IMR-90 (cell line): ENCODE results near the gene PARD3. TPM values are rescaled to one million over a fixed set of nuclear protein-coding genes. Genes with fewer than 3 reads are reported as not detected.

Experiments used
- ATAC-seq: fragments of 200-7000 bp; cut with Tn5 transposase; 2 replicates; pipeline ENCODE4 v1.9.1; 2020; ENCODE audit warnings: low read depth, mild to moderate bottlenecking, moderate library complexity
- BruUV-seq: library from RNA; stranded (reverse); fragments of 400-500 nt; replicated peaks from 2 replicates; lab custom pipeline; 2021; lab: Mats Ljungman, UMichigan
- CTCF ChIA-PET: fragments of 300-600 bp; formaldehyde crosslinking; extraction: SDS; loops from one replicate; lab custom pipeline; 2021; ENCODE audit warnings: antibody characterized with exemption; lab: Yijun Ruan, JAX
- POLR2A ChIA-PET: fragments of 300-600 bp; sonication (Branson Sonifier 250); formaldehyde crosslinking; loops from one replicate; lab custom pipeline; 2022; ENCODE audit warnings: antibody characterized with exemption; ENCODE audit not compliant: unreplicated experiment; lab: Charles Lee
- DNase-seq: peaks from one replicate; pipeline ENCODE4 v3.0.0; 2013
- H2AFZ ChIP-seq: replicated peaks from 2 replicates; pipeline ENCODE3; 2013; ENCODE audit warnings: low read length, mild to moderate bottlenecking; ENCODE audit not compliant: poor library complexity
- H2AK5ac ChIP-seq: 2 replicates; pipeline ENCODE4 v1.6.1; 2013; ENCODE audit warnings: low read depth, low read length, inconsistent platforms
- H2AK9ac ChIP-seq: replicated peaks from 2 replicates; pipeline ENCODE3; 2013; ENCODE audit warnings: mild to moderate bottlenecking, low read depth, low read length, moderate library complexity; ENCODE audit not compliant: poor library complexity
- H2BK120ac ChIP-seq: 2 replicates; pipeline ENCODE4 v1.6.1; 2013; ENCODE audit warnings: low read depth, low read length, inconsistent platforms
- H2BK15ac ChIP-seq: 3 replicates; pipeline ENCODE4 v1.6.1; 2013; ENCODE audit warnings: low read depth, low read length, inconsistent platforms
- H2BK20ac ChIP-seq: 2 replicates; pipeline ENCODE4 v1.6.1; 2013; ENCODE audit warnings: low read depth, mild to moderate bottlenecking, inconsistent platforms, low read length, moderate library complexity
- H2BK5ac ChIP-seq: 2 replicates; pipeline ENCODE4 v1.6.1; 2013; ENCODE audit warnings: mild to moderate bottlenecking, low read depth, low read length, inconsistent platforms; ENCODE audit not compliant: poor library complexity, severe bottlenecking
- H3K14ac ChIP-seq: replicated peaks from 2 replicates; pipeline ENCODE4 v1.6.1; 2013; ENCODE audit warnings: low read depth, low read length, inconsistent platforms
- H3K18ac ChIP-seq: 2 replicates; pipeline ENCODE4 v1.6.1; 2013; ENCODE audit warnings: low read depth, low read length, control low read depth
- H3K23ac ChIP-seq: 2 replicates; pipeline ENCODE4 v1.6.1; 2013; ENCODE audit warnings: low read depth, low read length, inconsistent platforms
- H3K27ac ChIP-seq: 2 replicates; pipeline ENCODE4 v1.5.1; 2013; ENCODE audit warnings: mild to moderate bottlenecking, control low read depth, low read length; ENCODE audit not compliant: insufficient read depth
- H3K27me3 ChIP-seq: 2 replicates; pipeline ENCODE4 v1.6.1; 2013; ENCODE audit warnings: low read length; ENCODE audit not compliant: control insufficient read depth, insufficient read depth
- H3K36me3 ChIP-seq: 2 replicates; pipeline ENCODE4 v1.6.1; 2013; ENCODE audit warnings: low read length, mixed read lengths; ENCODE audit not compliant: control insufficient read depth, insufficient read depth
- H3K4ac ChIP-seq: 2 replicates; pipeline ENCODE4 v1.6.1; 2013; ENCODE audit warnings: low read depth, low read length, inconsistent platforms
- H3K4me1 ChIP-seq: 2 replicates; pipeline ENCODE4 v1.6.1; 2013; ENCODE audit warnings: low read length, mixed read lengths; ENCODE audit not compliant: control insufficient read depth, insufficient read depth
- H3K4me2 ChIP-seq: 2 replicates; pipeline ENCODE4 v1.6.1; 2013; ENCODE audit warnings: low read depth, mild to moderate bottlenecking, control low read depth, low read length, moderate library complexity
- H3K4me3 ChIP-seq: 2 replicates; pipeline ENCODE4 v1.5.1; 2013; ENCODE audit warnings: low read depth, mild to moderate bottlenecking, control low read depth, low read length, moderate library complexity; ENCODE audit not compliant: insufficient read depth
- H3K56ac ChIP-seq: 2 replicates; pipeline ENCODE4 v1.6.1; 2013; ENCODE audit warnings: low read length, inconsistent platforms; ENCODE audit not compliant: insufficient read depth; ENCODE audit errors: extremely low read depth
- H3K79me1 ChIP-seq, 2 experiments: 2 replicates each; pipeline ENCODE4 v1.6.1; 2013; ENCODE audit warnings: low read length in 2 of 2, inconsistent platforms in 1 of 2, low read depth in 1 of 2
- H3K9ac ChIP-seq: 2 replicates; pipeline ENCODE4 v1.6.1; 2013; ENCODE audit warnings: low read depth, low read length, control low read depth
- H3K9me1 ChIP-seq: 2 replicates; pipeline ENCODE4 v1.6.1; 2013; ENCODE audit warnings: low read length, inconsistent platforms; ENCODE audit not compliant: insufficient read depth
- H3K9me3 ChIP-seq: 2 replicates; pipeline ENCODE4 v1.6.1; 2013; ENCODE audit warnings: low read length; ENCODE audit not compliant: control insufficient read depth, insufficient read depth
- H4K20me1 ChIP-seq: 2 replicates; pipeline ENCODE4 v1.6.1; 2013; ENCODE audit warnings: low read length, inconsistent platforms; ENCODE audit not compliant: insufficient read depth
- H4K5ac ChIP-seq: 2 replicates; pipeline ENCODE4 v1.6.1; 2013; ENCODE audit warnings: mild to moderate bottlenecking, low read depth, low read length, control low read depth
- H4K8ac ChIP-seq, 2 experiments: 2 replicates each; pipeline ENCODE4 v1.6.1; 2013; ENCODE audit warnings: low read depth in 2 of 2, low read length in 2 of 2, control low read depth in 1 of 2, inconsistent platforms in 1 of 2
- H4K91ac ChIP-seq: 2 replicates; pipeline ENCODE4 v1.6.1; 2013; ENCODE audit warnings: low read depth, low read length, inconsistent platforms; ENCODE audit not compliant: insufficient read depth
- FOS ChIP-seq: fragments of 150-350 bp; IDR thresholded peaks from 2 replicates; pipeline ENCODE4 v1.6.1; 2016; ENCODE audit warnings: low read depth, low read length
- MAZ ChIP-seq: IDR thresholded peaks from 2 replicates; pipeline ENCODE4 v1.6.1; 2012; ENCODE audit warnings: low read depth, mild to moderate bottlenecking, low read length, improper control_type of control experiment, moderate library complexity, borderline replicate concordance
- NFE2L2 ChIP-seq: fragments of 150-350 bp; IDR thresholded peaks from 2 replicates; pipeline ENCODE4 v1.6.1; 2016; ENCODE audit warnings: low read depth, mild to moderate bottlenecking, low read length
- RAD21 ChIP-seq: IDR thresholded peaks from 2 replicates; pipeline ENCODE4 v1.6.1; 2012; ENCODE audit warnings: low read length, improper control_type of control experiment
- RCOR1 ChIP-seq: IDR thresholded peaks from 2 replicates; pipeline ENCODE4 v1.6.1; 2012; ENCODE audit warnings: mild to moderate bottlenecking, low read length, improper control_type of control experiment; ENCODE audit not compliant: insufficient replicate concordance
- WGBS, 2 experiments: methylation state at CpG; one replicate each; pipeline versions ENCODE4 v1.1.5 to v1.1.7; 2013; ENCODE audit warnings: missing lambda C conversion rate in 2 of 2; ENCODE audit not compliant: insufficient read length in 1 of 2; ENCODE audit errors: extremely low coverage in 2 of 2; 5-methylcytosine and 5-hydroxymethylcytosine counted together
- dilution Hi-C: fragments of 300-500 bp; cut with HindIII; formaldehyde crosslinking; loops from one replicate; pipeline ENCODE4 v1.14.3; 2018; ENCODE audit warnings: low sequenced_read_pairs; ENCODE audit not compliant: unreplicated experiment
- in situ Hi-C: fragments of 300-500 bp; cut with MboI; formaldehyde crosslinking; loops from 3 replicates; pipeline ENCODE4 v1.14.3; 2019; ENCODE audit warnings: low sequenced_read_pairs, inconsistent platforms, mixed read lengths
- intact Hi-C: fragments of 100-400 bp; cut with micrococcal nuclease; formaldehyde crosslinking; loops from 2 replicates; pipeline ENCODE4 v1.10.0; 2022
- polyA plus RNA-seq, 3 experiments: library from polyadenylated mRNA; depleted of rRNA; stranded (reverse); fragments of >200 nt; gene quantifications; 2 replicates each; pipeline ENCODE4 v1.2.3, GENCODE V29; 2012; ENCODE audit warnings: low replicate concordance in 1 of 3
- total RNA-seq: library from RNA; depleted of rRNA; stranded (reverse); fragments of >200 nt; gene quantifications from 2 replicates; pipeline ENCODE4 v1.2.3, GENCODE V29; 2012
- TF ChIP-seq, protein P1 (sequence below): fragments of 150-350 bp; IDR thresholded peaks from 2 replicates; pipeline ENCODE4 v1.6.1; 2016; ENCODE audit warnings: low read depth, mild to moderate bottlenecking, low read length, moderate library complexity, borderline replicate concordance

Gene PARD3
- total and polyA plus RNA-seq, 2 of the 4 experiments (the other 2 are of a cell fraction) = 14.6 to 37.5 TPM

DNA sequence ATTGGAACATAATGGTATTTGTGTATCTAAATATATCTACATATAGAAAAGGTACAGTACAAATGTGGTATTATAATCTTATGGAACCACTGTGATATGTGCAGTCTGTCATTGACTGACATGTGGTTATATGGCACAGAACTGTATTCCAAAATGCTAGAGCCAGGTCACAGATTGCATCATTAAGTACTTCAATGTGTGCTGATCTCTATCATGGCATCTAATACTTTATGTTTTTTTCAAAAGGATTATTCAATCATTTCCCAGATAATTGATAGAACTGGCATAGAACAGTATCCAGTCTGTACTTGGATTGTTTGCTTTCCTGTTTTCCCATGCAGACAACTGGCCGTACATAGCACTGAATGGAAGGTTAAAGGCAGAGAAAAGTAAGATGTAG lies 662.7 kb downstream of the PARD3 start:
- BruUV-seq = no TSS peak
- Histone ChIP-seq H4K91ac (no peak overlapping the region), H2AK5ac (no peak overlapping the region), H2AK9ac (no peak overlapping the region), H3K18ac (no peak overlapping the region), H4K20me1 (no peaks in the 10 kb centered on the region), H3K23ac (no peak overlapping the region), H3K56ac (no peak overlapping the region), H2BK20ac (no peak overlapping the region), H3K9me1 (no peaks in the 10 kb centered on the region), H3K4me2 (no peak overlapping the region), H3K36me3 (no peaks in the 10 kb centered on the region), H2BK5ac (no peak overlapping the region), H2AFZ (no peak overlapping the region), H3K79me1 (no peaks in the 10 kb centered on the region), H4K8ac (no peak overlapping the region), H3K27me3 (no peaks in the 10 kb centered on the region), H3K14ac (no peak overlapping the region), H3K4me3 (no peak overlapping the region), H2BK120ac (no peak overlapping the region), H3K4ac (no peak overlapping the region), H4K5ac (no peak overlapping the region), H3K4me1 (peaks cover 4% of the 10 kb centered on the region), H3K9ac (no peak overlapping the region), H3K27ac (no peak overlapping the region), H2BK15ac (no peak overlapping the region), H3K9me3 (no peaks in the 10 kb centered on the region)
- TF ChIP-seq, protein P1, sequence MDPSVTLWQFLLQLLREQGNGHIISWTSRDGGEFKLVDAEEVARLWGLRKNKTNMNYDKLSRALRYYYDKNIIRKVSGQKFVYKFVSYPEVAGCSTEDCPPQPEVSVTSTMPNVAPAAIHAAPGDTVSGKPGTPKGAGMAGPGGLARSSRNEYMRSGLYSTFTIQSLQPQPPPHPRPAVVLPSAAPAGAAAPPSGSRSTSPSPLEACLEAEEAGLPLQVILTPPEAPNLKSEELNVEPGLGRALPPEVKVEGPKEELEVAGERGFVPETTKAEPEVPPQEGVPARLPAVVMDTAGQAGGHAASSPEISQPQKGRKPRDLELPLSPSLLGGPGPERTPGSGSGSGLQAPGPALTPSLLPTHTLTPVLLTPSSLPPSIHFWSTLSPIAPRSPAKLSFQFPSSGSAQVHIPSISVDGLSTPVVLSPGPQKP = no peak
- TF ChIP-seq RAD21 = no peak
- no peak for TF ChIP-seq MAZ
- TF ChIP-seq FOS = no peak
- no peak for TF ChIP-seq NFE2L2
- TF ChIP-seq RCOR1 = no peak
- POLR2A ChIA-PET = no interaction called here
- intact Hi-C loops = no loop called here
- ATAC-seq (no peak), DNase-seq (no peak)
- in situ Hi-C loops = no loop called here
- no CpG with 5 or more reads among the region's 1 CpG for WGBS, 2 experiments
- CTCF ChIA-PET = no interaction called here
- dilution Hi-C loops = no loop called here
